Hair follicle dermal papilla cell (primary cell): Measurements from ENCODE around the gene GABRB2. TPM values are rescaled to one million over a fixed set of nuclear protein-coding genes. Genes with fewer than 3 reads are reported as not detected.

ENCODE experiments used
- total RNA-seq: library from RNA; depleted of rRNA; stranded (reverse); fragments of >200 nt; gene quantifications from 2 replicates; pipeline ENCODE4 v1.2.3, GENCODE V29; 2012

The GABRB2 gene
- total RNA-seq = under 0.01 TPM in 1 of 2 replicates, not detected in the other

DNA sequence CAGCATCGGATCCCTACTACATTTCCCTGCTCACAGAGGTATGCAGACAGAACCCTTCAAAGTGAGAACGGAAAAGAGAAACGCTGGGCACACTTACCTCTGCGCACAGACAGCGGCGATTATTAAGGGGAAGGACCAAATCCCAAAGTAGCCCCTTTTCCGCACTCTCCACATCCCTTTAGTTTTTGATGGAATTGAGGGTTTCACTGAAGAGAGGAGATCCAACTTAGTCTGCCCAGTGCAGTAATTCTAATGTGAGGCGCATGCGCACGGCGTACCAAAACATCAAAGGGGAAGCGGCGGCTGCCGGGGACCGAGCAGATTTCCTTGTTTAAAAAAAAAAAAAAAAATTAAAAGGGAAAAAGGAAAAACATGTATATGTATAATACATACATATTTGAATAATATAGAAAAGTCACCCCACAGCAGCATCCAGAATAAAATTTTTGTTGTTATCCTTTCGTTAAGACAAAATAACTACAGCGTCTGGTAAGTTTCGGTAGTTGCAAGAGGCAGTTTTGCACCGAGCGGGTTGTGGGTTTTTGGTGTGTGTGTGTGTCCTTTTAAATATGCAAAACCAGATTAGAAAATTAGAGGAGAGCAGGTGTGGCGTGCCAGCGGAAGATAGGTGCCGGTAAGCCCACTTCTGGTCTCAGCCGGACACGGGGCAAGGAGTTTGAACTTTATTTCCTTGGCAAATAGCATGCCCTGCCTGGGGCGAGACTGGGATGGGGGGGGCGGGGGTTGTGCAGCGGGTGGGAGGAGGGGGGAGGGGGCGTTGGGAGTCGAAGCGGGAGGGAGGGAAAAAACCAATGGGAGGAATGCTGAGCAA, at the start of gene GABRB2:
GABRB2 (minus strand) TSS at position 256 of the 832 bp plus-strand sequence; CDS start at position 174, 82 bp downstream.

Other genes with a start within 250 kb of the GABRB2 start
- gene GABRA6, start 139.0 kb upstream of the GABRB2 start, total RNA-seq = not detected in 2 replicates